ENCODE measurements around the gene RMC1. TPM values are rescaled to one million over a fixed set of nuclear protein-coding genes. Genes with fewer than 3 reads are reported as not detected.

The RMC1 gene
- total and polyA plus RNA-seq, 2 of the 13 experiments (the other 11 are each of a cell fraction or from before 2014, with no cell fraction given): 9.4 to 19.5 TPM

GRCh38 chr18:23503038-23503962 is at the start of gene RMC1 (continued):
- TF ChIP-seq ATF5 (CRISPR knock-in tag; IDR thresholded peaks at IDR 0.05; ENCODE audit: low read depth) (no peak), RNF2 (conservative IDR thresholded peaks at IDR 0.05; ENCODE audit: low read depth) (peak; percentile 87), ZNF564 (CRISPR knock-in tag; IDR thresholded peaks at IDR 0.05) (peak; percentile 69; the same call in 1 of the 2 replicates), ZNF749 (CRISPR knock-in tag; IDR thresholded peaks at IDR 0.05; ENCODE audit: borderline replicate concordance) (0 out of 2 replicates have a peak, but pooled peaks have one; percentile 26), NKX3-1 (CRISPR knock-in tag; IDR thresholded peaks at IDR 0.05) (peak; percentile 61), CCAR2 (optimal IDR thresholded peaks at IDR 0.05; ENCODE audit: low read depth, low read length) (no peak), TOPORS (CRISPR knock-in tag; IDR thresholded peaks at IDR 0.05) (no peak), TMF1 (CRISPR knock-in tag; IDR thresholded peaks at IDR 0.05; ENCODE audit: low read depth) (no peak; the same call in 1 of the 2 replicates), HMGXB4 (CRISPR knock-in tag; IDR thresholded peaks at IDR 0.05; ENCODE audit: borderline replicate concordance in 1 of 2, low read depth in 1 of 2) (peak; percentile 76 to 82), ZNF605 (CRISPR knock-in tag; IDR thresholded peaks at IDR 0.05) (peak; percentile 94), ZNF687 (CRISPR knock-in tag; IDR thresholded peaks at IDR 0.05) (peak; percentile 94), ZBED4 (CRISPR knock-in tag; IDR thresholded peaks at IDR 0.05; ENCODE audit: borderline replicate concordance) (peak; percentile 60), HNRNPUL1 (IDR thresholded peaks at IDR 0.05; ENCODE audit: low read depth, low read length) (no peak)

Data from HepG2 (cell line).